Measurements from ENCODE around the gene TUBAL3.

- TF ChIP-seq CTCF (IDR thresholded peaks at IDR 0.05), result no peak
- TF ChIP-seq POLR2A (IDR thresholded peaks at IDR 0.05), result no peak
Measured at GRCh38 chr10:5365928-5366327, 38.7 kb downstream of the TUBAL3 start.

All from adrenal gland (tissue), 5 donors.